ENCODE measurements around the gene CACNA1H. TPM values are rescaled to one million over a fixed set of nuclear protein-coding genes. Genes with fewer than 3 reads are reported as not detected.

Gene CACNA1H
- total RNA-seq, 5 donors from 2014 or later (not counting 1 experiment from before 2014, with no cell fraction given): 3.4 to 8.2 (median 4.8) TPM

GRCh38 chr16:1171854-1172428, 19.0 kb downstream of the CACNA1H start:
- ATAC-seq (replicated peaks in 1 of 4): no peak
- Mint-ChIP-seq H3K4me1 (no peaks in the 10 kb centered on the region), H3K9me3 (no peaks in the 10 kb centered on the region), H3K4me3 (no peak overlapping the region), H3K27me3 (no peaks in the 10 kb centered on the region), H3K36me3 (no peaks in the 10 kb centered on the region), H3K27ac (no peak overlapping the region)
- no peaks in the 10 kb centered on the region for H3K9me3 ChIP-seq
- ChIA-PET CTCF (no interaction called here), POLR2A (no interaction called here)
- no peak overlapping the region for H3K4me3 ChIP-seq (ENCODE audit: control insufficient read depth in 1 of 2, extremely low read depth in 1 of 2, low read length in 1 of 2)
- no peak overlapping the region for H3K27ac ChIP-seq (ENCODE audit: low read length)
- 85% methylated on average over 34 of the region's 36 CpGs for WGBS (ENCODE audit: insufficient coverage)
- H3K4me1 ChIP-seq (ENCODE audit: control insufficient read depth in 1 of 2, extremely low read depth in 1 of 2, insufficient read depth in 2 of 2, low read length in 2 of 2): no peaks in the 10 kb centered on the region
- DNase-seq: no peak
- peaks cover 0 to 38% of the 10 kb centered on the region in 2 experiments for H3K27me3 ChIP-seq (replicated peaks in 1 of 2; ENCODE audit: control insufficient read depth in 2 of 2, extremely low read depth in 1 of 2, insufficient read depth in 2 of 2, low read length in 1 of 2)
- no peaks in the 10 kb centered on the region for H3K36me3 ChIP-seq (ENCODE audit: control insufficient read depth in 2 of 2, extremely low read depth in 1 of 2, insufficient read depth in 1 of 2, low read length in 1 of 2)

- WGBS (ENCODE audit: insufficient coverage): 80% methylated on average over 10 of the region's 13 CpGs
Observed at GRCh38 chr16:1172651-1173050, 19.7 kb downstream of the CACNA1H start.

GRCh38 chr16:1173788-1174451, 21.0 kb downstream of the CACNA1H start:
- Mint-ChIP-seq H3K36me3 (no peaks in the 10 kb centered on the region), H3K4me3 (no peak overlapping the region), H3K4me1 (no peaks in the 10 kb centered on the region), H3K27me3 (no peaks in the 10 kb centered on the region), H3K9me3 (no peaks in the 10 kb centered on the region), H3K27ac (no peak overlapping the region)
- no peak overlapping the region for H3K27ac ChIP-seq (ENCODE audit: low read length)
- no peak overlapping the region for H3K4me3 ChIP-seq (ENCODE audit: control insufficient read depth in 1 of 2, extremely low read depth in 1 of 2, low read length in 1 of 2)
- 78% methylated on average over 14 of the region's 14 CpGs for WGBS (ENCODE audit: insufficient coverage)
- CTCF ChIA-PET: no interaction called here
- DNase-seq (no peak), ATAC-seq (replicated peaks in 1 of 4) (no peak)
- H3K4me1 ChIP-seq (ENCODE audit: control insufficient read depth in 1 of 2, extremely low read depth in 1 of 2, insufficient read depth in 2 of 2, low read length in 2 of 2): no peaks in the 10 kb centered on the region
- H3K9me3 ChIP-seq: no peaks in the 10 kb centered on the region
- no peaks in the 10 kb centered on the region for H3K36me3 ChIP-seq (ENCODE audit: control insufficient read depth in 2 of 2, extremely low read depth in 1 of 2, insufficient read depth in 1 of 2, low read length in 1 of 2)
- POLR2A ChIA-PET: no interaction called here
- H3K27me3 ChIP-seq (replicated peaks in 1 of 2; ENCODE audit: control insufficient read depth in 2 of 2, extremely low read depth in 1 of 2, insufficient read depth in 2 of 2, low read length in 1 of 2): peaks cover 0 to 41% of the 10 kb centered on the region in 2 experiments

More at GRCh38 chr16:1172651-1173050, 19.7 kb downstream of the CACNA1H start:
- ATAC-seq (replicated peaks in 1 of 4): no peak
- H3K4me1 Mint-ChIP-seq: no peaks in the 10 kb centered on the region
- no peaks in the 10 kb centered on the region for H3K27me3 Mint-ChIP-seq
- no peaks in the 10 kb centered on the region for H3K9me3 Mint-ChIP-seq
- H3K27ac Mint-ChIP-seq: no peak overlapping the region
- H3K4me3 Mint-ChIP-seq: no peak overlapping the region
- no peak for DNase-seq
- Histone ChIP-seq H3K27me3 (replicated peaks in 1 of 2; ENCODE audit: control insufficient read depth in 2 of 2, extremely low read depth in 1 of 2, insufficient read depth in 2 of 2, low read length in 1 of 2) (peaks cover 0 to 44% of the 10 kb centered on the region in 2 experiments), H3K36me3 (ENCODE audit: control insufficient read depth in 2 of 2, extremely low read depth in 1 of 2, insufficient read depth in 1 of 2, low read length in 1 of 2) (no peaks in the 10 kb centered on the region), H3K27ac (ENCODE audit: low read length) (no peak overlapping the region), H3K9me3 (no peaks in the 10 kb centered on the region), H3K4me3 (ENCODE audit: control insufficient read depth in 1 of 2, extremely low read depth in 1 of 2, low read length in 1 of 2) (no peak overlapping the region), H3K4me1 (ENCODE audit: control insufficient read depth in 1 of 2, extremely low read depth in 1 of 2, insufficient read depth in 2 of 2, low read length in 2 of 2) (no peaks in the 10 kb centered on the region)
- H3K36me3 Mint-ChIP-seq: no peaks in the 10 kb centered on the region
- ChIA-PET CTCF (no interaction called here), POLR2A (no interaction called here)

- Histone ChIP-seq H3K27me3 (replicated peaks in 1 of 2; ENCODE audit: control insufficient read depth in 2 of 2, extremely low read depth in 1 of 2, insufficient read depth in 2 of 2, low read length in 1 of 2) (peaks cover 0 to 40% of the 10 kb centered on the region in 2 experiments), H3K9me3 (no peaks in the 10 kb centered on the region), H3K4me3 (ENCODE audit: control insufficient read depth in 1 of 2, extremely low read depth in 1 of 2, low read length in 1 of 2) (no peak overlapping the region), H3K27ac (ENCODE audit: low read length) (no peak overlapping the region), H3K36me3 (ENCODE audit: control insufficient read depth in 2 of 2, extremely low read depth in 1 of 2, insufficient read depth in 1 of 2, low read length in 1 of 2) (no peaks in the 10 kb centered on the region), H3K4me1 (ENCODE audit: control insufficient read depth in 1 of 2, extremely low read depth in 1 of 2, insufficient read depth in 2 of 2, low read length in 2 of 2) (no peaks in the 10 kb centered on the region)
- no peaks in the 10 kb centered on the region for H3K36me3 Mint-ChIP-seq
- 84% methylated on average over 9 of the region's 38 CpGs for WGBS (ENCODE audit: insufficient coverage)
- CTCF ChIA-PET: no interaction called here
- DNase-seq (no peak), ATAC-seq (replicated peaks in 1 of 4) (no peak)
- H3K27ac Mint-ChIP-seq: no peak overlapping the region
- no peaks in the 10 kb centered on the region for H3K9me3 Mint-ChIP-seq
- H3K4me1 Mint-ChIP-seq: no peaks in the 10 kb centered on the region
- POLR2A ChIA-PET: no interaction called here
- H3K4me3 Mint-ChIP-seq: no peak overlapping the region
- no peaks in the 10 kb centered on the region for H3K27me3 Mint-ChIP-seq
Observed at GRCh38 chr16:1174477-1175357, 21.8 kb downstream of the CACNA1H start.

- CTCF ChIA-PET: no interaction called here
Observed at GRCh38 chr16:1175566-1176279, 22.8 kb downstream of the CACNA1H start.

GRCh38 chr16:1176280-1176897, 23.5 kb downstream of the CACNA1H start:
- Mint-ChIP-seq H3K27me3 (peaks cover 0 to 3% of the 10 kb centered on the region in 2 donors), H3K4me1 (no peaks in the 10 kb centered on the region), H3K36me3 (no peaks in the 10 kb centered on the region), H3K4me3 (no peak overlapping the region), H3K27ac (no peak overlapping the region), H3K9me3 (no peaks in the 10 kb centered on the region)
- Histone ChIP-seq H3K36me3 (ENCODE audit: control insufficient read depth in 2 of 2, extremely low read depth in 1 of 2, insufficient read depth in 1 of 2, low read length in 1 of 2) (no peaks in the 10 kb centered on the region), H3K9me3 (no peaks in the 10 kb centered on the region), H3K27ac (ENCODE audit: low read length) (no peak overlapping the region), H3K4me1 (ENCODE audit: control insufficient read depth in 1 of 2, extremely low read depth in 1 of 2, insufficient read depth in 2 of 2, low read length in 2 of 2) (no peaks in the 10 kb centered on the region), H3K27me3 (replicated peaks in 1 of 2; ENCODE audit: control insufficient read depth in 2 of 2, extremely low read depth in 1 of 2, insufficient read depth in 2 of 2, low read length in 1 of 2) (peaks cover 0 to 28% of the 10 kb centered on the region in 2 experiments), H3K4me3 (ENCODE audit: control insufficient read depth in 1 of 2, extremely low read depth in 1 of 2, low read length in 1 of 2) (no peak overlapping the region)
- ATAC-seq (replicated peaks in 1 of 4): no peak
- CTCF ChIA-PET: no interaction called here
- WGBS (ENCODE audit: insufficient coverage): 76% methylated on average over 18 of the region's 24 CpGs
- POLR2A ChIA-PET: no interaction called here
- DNase-seq: no peak

More at GRCh38 chr16:1175566-1176279, 22.8 kb downstream of the CACNA1H start:
- Histone ChIP-seq H3K4me3 (ENCODE audit: control insufficient read depth in 1 of 2, extremely low read depth in 1 of 2, low read length in 1 of 2) (no peak overlapping the region), H3K27me3 (replicated peaks in 1 of 2; ENCODE audit: control insufficient read depth in 2 of 2, extremely low read depth in 1 of 2, insufficient read depth in 2 of 2, low read length in 1 of 2) (peaks cover 0 to 35% of the 10 kb centered on the region in 2 experiments), H3K27ac (ENCODE audit: low read length) (no peak overlapping the region), H3K36me3 (ENCODE audit: control insufficient read depth in 2 of 2, extremely low read depth in 1 of 2, insufficient read depth in 1 of 2, low read length in 1 of 2) (no peaks in the 10 kb centered on the region), H3K9me3 (no peaks in the 10 kb centered on the region), H3K4me1 (ENCODE audit: control insufficient read depth in 1 of 2, extremely low read depth in 1 of 2, insufficient read depth in 2 of 2, low read length in 2 of 2) (no peaks in the 10 kb centered on the region)
- POLR2A ChIA-PET: no interaction called here
- H3K4me1 Mint-ChIP-seq: no peaks in the 10 kb centered on the region
- H3K27ac Mint-ChIP-seq: no peak overlapping the region
- H3K9me3 Mint-ChIP-seq: no peaks in the 10 kb centered on the region
- DNase-seq (no peak), ATAC-seq (replicated peaks in 1 of 4) (no peak)
- H3K27me3 Mint-ChIP-seq: peaks cover 0 to 3% of the 10 kb centered on the region in 2 donors
- no peak overlapping the region for H3K4me3 Mint-ChIP-seq
- WGBS (ENCODE audit: insufficient coverage): 80% methylated on average over 23 of the region's 29 CpGs
- H3K36me3 Mint-ChIP-seq: no peaks in the 10 kb centered on the region
